GM10248 (cell line): ENCODE data around the gene NUDT14.

Experiments used
- CTCF ChIA-PET: fragments of 300-600 bp; sonication (Branson Sonifier 250); formaldehyde crosslinking; extraction: SDS; loops from one replicate; lab custom pipeline; 2021; ENCODE audit warnings: antibody characterized with exemption; lab: Yijun Ruan, JAX
- POLR2A ChIA-PET: fragments of 350-650 bp; sonication (Branson Sonifier 250); formaldehyde crosslinking; extraction: SDS; loops from one replicate; lab custom pipeline; 2020; ENCODE audit warnings: antibody characterized with exemption; lab: Yijun Ruan, JAX
- DNase-seq: peaks from one replicate; pipeline ENCODE4 v3.0.0; 2012; ENCODE audit errors: extremely low spot score
- TF ChIP-seq, protein P1 (sequence below): IDR thresholded peaks from 2 replicates; pipeline ENCODE4 v1.5.1; 2012; ENCODE audit warnings: mild to moderate bottlenecking, low read depth; ENCODE audit errors: extremely low read depth, missing control alignments, control extremely low read depth

Gene NUDT14

DNA sequence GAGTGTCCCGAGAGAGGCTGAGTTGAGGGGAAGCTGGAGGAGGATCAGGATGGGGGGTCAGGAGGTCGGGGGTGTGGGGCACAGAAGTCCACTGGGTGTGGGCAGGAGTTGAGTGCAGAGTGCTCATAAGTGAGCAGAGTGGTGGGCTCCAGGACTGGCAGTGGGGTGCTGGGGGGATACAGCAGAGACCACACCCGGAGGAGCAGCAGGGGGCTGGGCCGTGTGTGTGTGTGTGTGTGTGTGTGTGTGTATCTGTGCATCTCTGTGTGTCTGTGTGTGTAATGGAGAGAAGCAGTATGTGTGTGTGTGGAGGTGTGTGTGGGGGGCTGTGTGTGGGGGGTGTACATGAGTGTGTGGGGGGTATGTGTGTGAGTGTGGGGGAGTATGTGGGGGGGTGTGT, 4.9 kb upstream of the NUDT14 start:
- CTCF ChIA-PET = no interaction called here
- no peak for DNase-seq
- TF ChIP-seq, protein P1, sequence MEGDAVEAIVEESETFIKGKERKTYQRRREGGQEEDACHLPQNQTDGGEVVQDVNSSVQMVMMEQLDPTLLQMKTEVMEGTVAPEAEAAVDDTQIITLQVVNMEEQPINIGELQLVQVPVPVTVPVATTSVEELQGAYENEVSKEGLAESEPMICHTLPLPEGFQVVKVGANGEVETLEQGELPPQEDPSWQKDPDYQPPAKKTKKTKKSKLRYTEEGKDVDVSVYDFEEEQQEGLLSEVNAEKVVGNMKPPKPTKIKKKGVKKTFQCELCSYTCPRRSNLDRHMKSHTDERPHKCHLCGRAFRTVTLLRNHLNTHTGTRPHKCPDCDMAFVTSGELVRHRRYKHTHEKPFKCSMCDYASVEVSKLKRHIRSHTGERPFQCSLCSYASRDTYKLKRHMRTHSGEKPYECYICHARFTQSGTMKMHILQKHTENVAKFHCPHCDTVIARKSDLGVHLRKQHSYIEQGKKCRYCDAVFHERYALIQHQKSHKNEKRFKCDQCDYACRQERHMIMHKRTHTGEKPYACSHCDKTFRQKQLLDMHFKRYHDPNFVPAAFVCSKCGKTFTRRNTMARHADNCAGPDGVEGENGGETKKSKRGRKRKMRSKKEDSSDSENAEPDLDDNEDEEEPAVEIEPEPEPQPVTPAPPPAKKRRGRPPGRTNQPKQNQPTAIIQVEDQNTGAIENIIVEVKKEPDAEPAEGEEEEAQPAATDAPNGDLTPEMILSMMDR = no peak
- POLR2A ChIA-PET = interaction anchor here (0.6 kb wide), 1 partner anchor 155 kb away, joined by 5 read pairs; no protein-coding TSS in a partner anchor

DNA sequence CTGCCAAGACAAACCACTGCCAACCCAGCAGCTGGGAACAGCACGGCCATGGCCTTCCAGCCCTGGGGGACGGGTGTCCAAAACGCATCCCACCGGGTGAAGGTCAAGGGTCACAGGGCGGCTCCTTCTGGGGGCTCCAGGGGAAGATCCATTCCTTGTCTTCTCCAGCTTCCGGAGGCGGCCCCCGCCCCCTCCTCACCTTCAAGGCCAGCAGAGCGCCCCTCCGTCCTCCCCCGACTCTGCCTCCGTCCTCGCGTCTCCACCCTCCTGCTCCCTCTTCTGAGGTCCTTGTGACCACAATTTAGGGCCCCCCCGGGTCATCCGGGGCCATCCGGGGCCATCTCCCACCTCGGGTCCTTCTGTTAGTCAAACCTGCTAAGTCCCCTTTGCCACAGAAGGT, 3.9 kb upstream of the NUDT14 start:
- DNase-seq = no peak
- TF ChIP-seq, protein P1 = no peak
- ChIA-PET CTCF (interaction anchor here (1.1 kb wide), 1 partner anchor 9 kb away, joined by 3 read pairs; no protein-coding TSS in a partner anchor), POLR2A (no interaction called here)

DNA sequence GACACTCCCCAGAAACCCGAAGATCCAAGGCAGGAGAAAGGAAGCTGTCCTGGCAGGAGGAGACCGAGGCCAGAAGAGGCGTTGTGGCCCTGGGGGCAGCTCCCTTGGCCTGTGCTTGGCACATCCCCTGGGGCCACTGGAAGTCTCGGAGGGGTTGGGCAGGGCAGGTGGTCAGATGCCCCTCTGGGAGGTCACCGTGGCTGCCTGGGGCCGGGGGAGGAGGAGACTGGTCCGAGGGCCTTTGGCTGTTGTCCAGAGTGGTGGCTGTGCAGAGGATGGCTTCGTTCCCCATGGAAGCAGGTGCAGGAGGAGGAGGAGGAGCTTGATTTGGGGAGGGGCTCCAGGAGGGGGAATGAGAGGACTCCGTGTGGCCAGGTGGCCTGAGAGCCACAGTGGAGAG, 3.3 kb upstream of the NUDT14 start:
- no peak for DNase-seq
- CTCF ChIA-PET = interaction anchor here (1.1 kb wide), 1 partner anchor 10 kb away, joined by 3 read pairs; no protein-coding TSS in a partner anchor

DNA sequence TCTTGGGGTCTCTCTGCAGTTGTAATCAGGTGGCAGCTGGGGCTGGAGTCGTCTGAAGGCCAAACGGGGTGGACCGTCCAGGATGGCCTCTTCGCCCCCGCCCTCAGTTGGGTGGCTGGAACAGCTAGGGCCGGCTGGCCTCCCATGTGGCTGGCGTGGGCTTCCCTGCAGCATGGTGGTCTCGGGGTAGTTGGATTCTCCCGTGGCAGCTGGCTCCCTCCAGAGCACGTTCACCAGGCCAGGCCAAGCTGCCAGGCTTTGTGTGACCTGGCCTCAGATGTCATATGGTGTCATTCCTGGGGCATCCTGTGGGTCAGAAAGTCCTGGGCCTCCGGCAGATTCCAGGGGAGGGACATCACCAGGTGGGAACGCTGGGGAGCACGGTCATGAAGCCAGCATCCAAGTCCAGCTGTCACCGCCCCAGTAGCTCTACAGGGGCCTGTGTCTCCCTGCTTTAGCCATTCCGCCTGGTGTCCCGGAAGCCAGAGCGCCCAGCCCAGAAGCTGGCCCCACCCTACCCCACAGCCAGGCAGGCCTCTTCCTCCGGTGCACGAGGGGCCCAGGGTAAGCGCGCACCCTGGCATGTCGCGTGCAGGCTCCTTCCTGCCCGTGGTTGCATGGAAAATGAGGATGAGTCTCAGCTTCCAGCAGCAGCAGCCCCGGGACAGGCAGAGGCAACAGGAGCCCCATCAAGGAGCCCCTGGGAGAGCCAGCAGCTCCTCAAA, 1.3 kb upstream of the NUDT14 start:
- TF ChIP-seq, protein P1 = no peak
- DNase-seq = no peak
- CTCF ChIA-PET = interaction anchor here (1.4 to 2.0 kb wide), 4 partner anchors 20 to 188 kb away, joined by 3 to 8 read pairs (median 4); no protein-coding TSS in a partner anchor
- POLR2A ChIA-PET = no interaction called here

More for the DNA sequence above, 3.3 kb upstream of the NUDT14 start:
- TF ChIP-seq, protein P1 = no peak
- POLR2A ChIA-PET = no interaction called here

DNA sequence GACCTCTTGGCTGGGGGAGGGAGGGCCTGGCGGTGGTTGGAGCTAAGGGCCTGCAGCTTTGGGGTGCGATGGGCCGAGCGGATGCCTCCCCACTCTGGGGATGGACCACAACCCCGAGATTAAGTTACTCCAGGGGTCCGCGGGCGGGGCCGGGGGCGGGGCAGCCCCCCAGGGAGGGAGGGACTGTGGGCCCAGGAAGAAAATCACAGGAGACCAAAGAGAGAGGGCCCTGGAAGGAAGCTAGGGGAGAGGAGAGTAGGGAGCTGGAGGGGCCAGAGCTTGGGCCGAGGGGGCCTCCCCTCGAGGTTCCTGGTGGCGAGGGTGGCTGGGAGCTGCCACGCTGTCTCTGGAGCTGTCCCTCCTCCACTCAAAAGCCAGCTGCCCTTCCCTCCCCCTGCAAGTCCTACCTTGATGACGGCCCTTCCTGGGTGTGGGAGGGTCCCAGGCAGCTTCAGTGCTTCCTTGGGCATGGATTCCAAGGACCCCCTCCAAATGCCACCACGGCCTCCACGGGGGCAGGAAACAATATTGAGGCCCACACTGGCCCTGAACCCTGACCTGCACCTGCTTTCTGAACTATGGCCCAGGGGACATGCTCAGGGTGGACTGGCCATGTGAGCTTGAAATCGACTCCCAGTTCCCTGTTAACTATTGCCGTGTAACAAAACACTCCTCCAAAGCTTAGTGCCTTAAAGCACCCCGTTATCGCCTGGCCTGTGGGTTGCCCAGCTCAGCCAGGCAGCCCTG, 610 bp upstream of the NUDT14 start:
- ChIA-PET CTCF (interaction anchor here (1.4 to 2.0 kb wide), 4 partner anchors 21 to 189 kb away, joined by 3 to 8 read pairs (median 4); no protein-coding TSS in a partner anchor), POLR2A (no interaction called here)
- TF ChIP-seq, protein P1 = no peak
- no peak for DNase-seq

DNA sequence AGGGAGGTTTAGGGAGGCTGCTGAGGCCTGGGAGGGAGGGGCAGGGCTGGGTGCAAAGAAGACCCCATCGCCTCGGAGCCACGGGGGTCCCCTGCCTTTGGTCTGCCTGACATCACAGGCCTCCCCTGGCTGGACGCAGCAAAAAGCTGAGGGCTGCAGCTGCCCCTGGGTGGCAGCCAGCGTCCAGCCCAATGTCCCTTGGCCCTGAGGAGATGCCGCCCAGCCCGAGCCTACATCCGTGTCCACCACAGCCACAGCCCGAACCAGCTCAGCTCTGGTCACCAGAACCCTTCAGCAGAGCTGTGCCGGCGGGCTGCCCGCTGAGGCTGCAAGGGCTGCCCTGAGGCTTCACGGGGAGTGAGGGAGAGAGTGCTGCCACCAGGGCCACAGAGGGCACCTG, 1.9 kb downstream of the NUDT14 start:
- ChIA-PET CTCF (interaction anchor here (1.1 to 1.2 kb wide), 2 partner anchors 92 to 311 kb away, joined by 3 to 4 read pairs; no protein-coding TSS in a partner anchor), POLR2A (no interaction called here)
- TF ChIP-seq, protein P1 = no peak
- no peak for DNase-seq
